CD4-positive, alpha-beta memory T cell (primary cell): Measurements from ENCODE around the gene RAPGEF1. TPM values are rescaled to one million over a fixed set of nuclear protein-coding genes. Genes with fewer than 3 reads are reported as not detected.

Experiments used
- CTCF ChIA-PET: fragments of 350-600 bp; sonication (Branson Sonifier 250); formaldehyde crosslinking; loops from one replicate; lab custom pipeline; 2021; ENCODE audit warnings: inconsistent platforms; ENCODE audit not compliant: partially characterized antibody; lab: Charles Lee
- POLR2A ChIA-PET: fragments of 350-600 bp; sonication (Branson Sonifier 250); formaldehyde crosslinking; loops from one replicate; lab custom pipeline; 2021; ENCODE audit not compliant: partially characterized antibody; lab: Charles Lee
- DNase-seq, 5 donors: peaks; one replicate each; pipeline versions ENCODE4 v3.0.0 to v3.0.0-alpha.2; 2020 to 2022; ENCODE audit warnings: mixed read lengths in 1 of 5
- H3K27ac ChIP-seq: one replicate; pipeline ENCODE4 v1.7.0; 2013; ENCODE audit warnings: low read depth, low read length
- H3K27me3 ChIP-seq: 2 replicates; pipeline ENCODE4 v1.7.0; 2013; ENCODE audit warnings: mild to moderate bottlenecking, low read length, moderate library complexity; ENCODE audit not compliant: insufficient read depth
- H3K36me3 ChIP-seq: 2 replicates; pipeline ENCODE4 v1.7.0; 2013; ENCODE audit warnings: mild to moderate bottlenecking, low read length, moderate library complexity; ENCODE audit not compliant: insufficient read depth
- H3K4me1 ChIP-seq: 2 replicates; pipeline ENCODE4 v1.7.0; 2013; ENCODE audit warnings: mild to moderate bottlenecking, low read length, moderate library complexity; ENCODE audit not compliant: insufficient read depth
- H3K4me3 ChIP-seq, 2 donors: one replicate each; pipeline ENCODE4 v1.7.0; 2013; ENCODE audit warnings: low read length in 2 of 2, mild to moderate bottlenecking in 1 of 2
- H3K9me3 ChIP-seq, 2 donors: one replicate each; pipeline ENCODE4 v1.7.0; 2013; ENCODE audit warnings: low read length in 2 of 2, control low read depth in 1 of 2; ENCODE audit not compliant: control insufficient read depth in 1 of 2
- H3K27ac Mint-ChIP-seq, 7 donors: one replicate each; pipeline ENCODE4 v1.8.0; 2020 to 2021; ENCODE audit warnings: mixed read lengths in 7 of 7, mild to moderate bottlenecking in 6 of 7, inconsistent platforms in 3 of 7, moderate library complexity in 3 of 7
- H3K27me3 Mint-ChIP-seq, 2 donors: one replicate each; pipeline ENCODE4 v1.8.0; 2020 to 2021; ENCODE audit warnings: mixed read lengths in 2 of 2
- H3K36me3 Mint-ChIP-seq, 2 donors: one replicate each; pipeline ENCODE4 v1.8.0; 2020 to 2021; ENCODE audit warnings: mixed read lengths in 2 of 2, inconsistent platforms in 1 of 2, mild to moderate bottlenecking in 1 of 2
- H3K4me1 Mint-ChIP-seq, 4 donors: one replicate each; pipeline ENCODE4 v1.8.0; 2020 to 2021; ENCODE audit warnings: mixed read lengths in 4 of 4, mild to moderate bottlenecking in 1 of 4
- H3K4me3 Mint-ChIP-seq, 8 donors: one replicate each; pipeline ENCODE4 v1.8.0; 2020 to 2021; ENCODE audit warnings: mixed read lengths in 8 of 8, mild to moderate bottlenecking in 7 of 8, moderate library complexity in 6 of 8, inconsistent platforms in 3 of 8
- H3K9me3 Mint-ChIP-seq, 8 donors: one replicate each; pipeline ENCODE4 v1.8.0; 2020 to 2021; ENCODE audit warnings: mixed read lengths in 8 of 8, mild to moderate bottlenecking in 5 of 8, inconsistent platforms in 3 of 8, moderate library complexity in 1 of 8
- intact Hi-C: fragments of 100-400 bp; cut with micrococcal nuclease; formaldehyde crosslinking; loops from one replicate; pipeline ENCODE4 v1.15.1; 2023
- polyA plus RNA-seq, 2 donors: library from polyadenylated mRNA; unstranded; fragments of 300-500 nt; fragmentation: Illumina TruSeq; gene quantifications; one replicate each; pipeline ENCODE4 v1.2.3, GENCODE V29; 2021
- total RNA-seq, 2 experiments: library from RNA; stranded (reverse); gene quantifications; one replicate each; pipeline ENCODE4 v1.2.3, GENCODE V29; 2021

The RAPGEF1 gene
- total and polyA plus RNA-seq, 4 experiments from 2014 or later: 1.5 to 149 (median 76.2) TPM

GRCh38 chr9:131748411-131748955 lies 8.6 kb upstream of the RAPGEF1 start:
- Mint-ChIP-seq H3K36me3 (no peaks in the 10 kb centered on the region), H3K27ac (peak overlapping the region in 1 of 7 donors; percentile 1)
- POLR2A ChIA-PET: no interaction called here

GRCh38 chr9:131747352-131747751 lies 7.5 kb upstream of the RAPGEF1 start:
- ChIA-PET CTCF (interaction anchor here (0.7 to 13.4 kb wide), 7 partner anchors 11 to 398 kb away, joined by 3 to 186 read pairs (median 4); no protein-coding TSS in a partner anchor), POLR2A (interaction anchor here (0.8 kb wide), 1 partner anchor 21 kb away, joined by 3 read pairs; no protein-coding TSS in a partner anchor)
- Histone ChIP-seq H3K27me3 (no peaks in the 10 kb centered on the region), H3K4me1 (peaks cover 29% of the 10 kb centered on the region), H3K4me3 (no peak overlapping the region), H3K27ac (no peak overlapping the region), H3K9me3 (no peaks in the 10 kb centered on the region), H3K36me3 (no peaks in the 10 kb centered on the region)
- intact Hi-C loops: loop anchor here (1.0 to 5.0 kb wide), 2 partner anchors 156 to 245 kb away; partner anchors contain the start of gene POMT1
- H3K36me3 Mint-ChIP-seq: no peaks in the 10 kb centered on the region
- H3K27ac Mint-ChIP-seq: peak overlapping the region in 5 of 7 donors; percentile 7 to 65 (median 46)
- peaks cover 27 to 36% (median 29%) of the 10 kb centered on the region in 4 donors for H3K4me1 Mint-ChIP-seq
- no peaks in the 10 kb centered on the region for H3K27me3 Mint-ChIP-seq
- H3K9me3 Mint-ChIP-seq: no peaks in the 10 kb centered on the region
- peak in 4 of 5 donors; percentile 52 to 57 (median 56) for DNase-seq
- H3K4me3 Mint-ChIP-seq: no peak overlapping the region

More at GRCh38 chr9:131748411-131748955, 8.6 kb upstream of the RAPGEF1 start:
- DNase-seq: no peak
- H3K27me3 Mint-ChIP-seq: peaks cover 0 to 1% of the 10 kb centered on the region in 2 donors
- Histone ChIP-seq H3K9me3 (no peaks in the 10 kb centered on the region), H3K36me3 (no peaks in the 10 kb centered on the region), H3K4me1 (peaks cover 20% of the 10 kb centered on the region), H3K4me3 (no peak overlapping the region), H3K27me3 (no peaks in the 10 kb centered on the region), H3K27ac (no peak overlapping the region)
- H3K4me1 Mint-ChIP-seq: peaks cover 23 to 29% (median 24%) of the 10 kb centered on the region in 4 donors
- H3K4me3 Mint-ChIP-seq: no peak overlapping the region
- intact Hi-C loops: loop anchor here (5.0 kb wide), 1 partner anchor 246 kb away; the partner anchor contains the start of gene POMT1
- H3K9me3 Mint-ChIP-seq: no peaks in the 10 kb centered on the region
- CTCF ChIA-PET: interaction anchor here (0.7 to 2.6 kb wide), 7 partner anchors 10 to 656 kb away, joined by 3 to 13 read pairs (median 3); no protein-coding TSS in a partner anchor

GRCh38 chr9:131745610-131746009 lies 5.7 kb upstream of the RAPGEF1 start:
- Mint-ChIP-seq H3K4me3 (no peak overlapping the region), H3K27me3 (no peaks in the 10 kb centered on the region), H3K9me3 (no peaks in the 10 kb centered on the region), H3K36me3 (no peaks in the 10 kb centered on the region), H3K4me1 (peaks cover 27 to 36% (median 30%) of the 10 kb centered on the region in 4 donors), H3K27ac (peak overlapping the region in 6 of 7 donors; percentile 4 to 64 (median 30))
- H3K36me3 ChIP-seq: no peaks in the 10 kb centered on the region
- intact Hi-C loops: loop anchor here (5.0 kb wide), 1 partner anchor 243 kb away; the partner anchor contains the start of gene POMT1
- no peak overlapping the region for H3K4me3 ChIP-seq
- H3K9me3 ChIP-seq: no peaks in the 10 kb centered on the region
- peaks cover 29% of the 10 kb centered on the region for H3K4me1 ChIP-seq
- DNase-seq: no peak
- CTCF ChIA-PET: interaction anchor here (0.7 to 13.4 kb wide), 14 partner anchors 10 to 401 kb away, joined by 3 to 186 read pairs (median 3); no protein-coding TSS in a partner anchor
- POLR2A ChIA-PET: interaction anchor here (1.4 to 19.6 kb wide), 7 partner anchors 13 to 396 kb away, joined by 4 to 692 read pairs (median 11); no protein-coding TSS in a partner anchor
- H3K27me3 ChIP-seq: no peaks in the 10 kb centered on the region
- H3K27ac ChIP-seq: no peak overlapping the region

GRCh38 chr9:131744720-131745201 lies 4.9 kb upstream of the RAPGEF1 start:
- Histone ChIP-seq H3K9me3 (no peaks in the 10 kb centered on the region), H3K4me1 (peaks cover 33% of the 10 kb centered on the region), H3K27me3 (no peaks in the 10 kb centered on the region), H3K36me3 (no peaks in the 10 kb centered on the region), H3K4me3 (no peak overlapping the region), H3K27ac (no peak overlapping the region)
- H3K4me3 Mint-ChIP-seq: peak overlapping the region in 6 of 8 donors; percentile 46 to 81 (median 71)
- H3K4me1 Mint-ChIP-seq: peaks cover 27 to 39% (median 32%) of the 10 kb centered on the region in 4 donors
- ChIA-PET CTCF (interaction anchor here (0.6 to 13.4 kb wide), 20 partner anchors 11 to 428 kb away, joined by 3 to 186 read pairs (median 4); no protein-coding TSS in a partner anchor), POLR2A (interaction anchor here (1.0 to 19.6 kb wide), 21 partner anchors 11 to 497 kb away, joined by 3 to 692 read pairs (median 5); partner anchors contain the start of gene POMT1)
- intact Hi-C loops: loop anchor here (1.0 to 5.0 kb wide), 2 partner anchors 11 to 242 kb away; partner anchors contain the start of gene POMT1
- no peaks in the 10 kb centered on the region for H3K9me3 Mint-ChIP-seq
- no peaks in the 10 kb centered on the region for H3K27me3 Mint-ChIP-seq
- H3K36me3 Mint-ChIP-seq: no peaks in the 10 kb centered on the region
- DNase-seq: no peak
- H3K27ac Mint-ChIP-seq: peak overlapping the region; percentile 64 to 97 (median 92)

- no peaks in the 10 kb centered on the region for H3K27me3 Mint-ChIP-seq
- peak overlapping the region; percentile 64 to 97 (median 92) for H3K27ac Mint-ChIP-seq
- peak overlapping the region in 7 of 8 donors; percentile 46 to 81 (median 71) for H3K4me3 Mint-ChIP-seq
- H3K4me1 Mint-ChIP-seq: peaks cover 27 to 40% (median 32%) of the 10 kb centered on the region in 4 donors
- Histone ChIP-seq H3K4me1 (peaks cover 33% of the 10 kb centered on the region), H3K4me3 (no peak overlapping the region), H3K27me3 (no peaks in the 10 kb centered on the region), H3K27ac (no peak overlapping the region), H3K9me3 (no peaks in the 10 kb centered on the region), H3K36me3 (no peaks in the 10 kb centered on the region)
- H3K9me3 Mint-ChIP-seq: no peaks in the 10 kb centered on the region
- intact Hi-C loops: loop anchor here (1.0 kb wide), 1 partner anchor 11 kb away; no protein-coding TSS in a partner anchor
- CTCF ChIA-PET: interaction anchor here (0.6 to 13.4 kb wide), 23 partner anchors 10 to 429 kb away, joined by 3 to 186 read pairs (median 4); no protein-coding TSS in a partner anchor
- POLR2A ChIA-PET: interaction anchor here (1.0 to 19.6 kb wide), 24 partner anchors 11 to 497 kb away, joined by 3 to 692 read pairs (median 5); partner anchors contain the start of gene POMT1
- peak in 3 of 5 donors; percentile 37 to 56 (median 38) for DNase-seq
- peaks cover 0 to under 1% of the 10 kb centered on the region in 2 donors for H3K36me3 Mint-ChIP-seq
Measured at GRCh38 chr9:131744171-131744719, 4.4 kb upstream of the RAPGEF1 start.

- Histone ChIP-seq H3K27me3 (no peaks in the 10 kb centered on the region), H3K9me3 (no peaks in the 10 kb centered on the region), H3K4me3 (peak overlapping the region in 1 of 2 donors; percentile 2), H3K27ac (no peak overlapping the region), H3K36me3 (no peaks in the 10 kb centered on the region), H3K4me1 (peaks cover 39% of the 10 kb centered on the region)
- CTCF ChIA-PET: interaction anchor here (0.6 to 13.4 kb wide), 18 partner anchors 12 to 394 kb away, joined by 3 to 186 read pairs (median 4); no protein-coding TSS in a partner anchor
- POLR2A ChIA-PET: interaction anchor here (0.7 to 19.6 kb wide), 24 partner anchors 9 to 498 kb away, joined by 3 to 692 read pairs (median 5); partner anchors contain the start of gene POMT1
- H3K36me3 Mint-ChIP-seq: peaks cover 0 to 8% of the 10 kb centered on the region in 2 donors
- no peaks in the 10 kb centered on the region for H3K27me3 Mint-ChIP-seq
- H3K27ac Mint-ChIP-seq: peak overlapping the region in 6 of 7 donors; percentile 64 to 96 (median 92)
- intact Hi-C loops: no loop called here
- no peak for DNase-seq
- H3K4me1 Mint-ChIP-seq: peaks cover 30 to 47% (median 38%) of the 10 kb centered on the region in 4 donors
- H3K4me3 Mint-ChIP-seq: peak overlapping the region in 6 of 8 donors; percentile 46 to 81 (median 71)
- no peaks in the 10 kb centered on the region for H3K9me3 Mint-ChIP-seq
Measured at GRCh38 chr9:131743501-131743900, 3.6 kb upstream of the RAPGEF1 start.
